Measurements from ENCODE around the gene NFIC. TPM values are rescaled to one million over a fixed set of nuclear protein-coding genes. Genes with fewer than 3 reads are reported as not detected.
"Not testable (repeated sequence)": the region's sequence is repeated elsewhere in the genome, so short reads cannot be mapped to it uniquely, and the experiment has no call there.

NFIC gene
- total and polyA plus RNA-seq, 2 donors from 2014 or later: 20.3 to 173 TPM

- peak in 1 of 5 donors; percentile 9 for DNase-seq
- no peak for FAIRE-seq
- no peaks in the 10 kb centered on the region for H3K27me3 ChIP-seq (ENCODE audit: control insufficient read depth, insufficient read depth, low read length)
- H3K9ac ChIP-seq (ENCODE audit: low read length in 3 of 3): no peak overlapping the region
- no peaks in the 10 kb centered on the region for H3K9me3 ChIP-seq (ENCODE audit: control insufficient read depth in 2 of 3, insufficient read depth in 1 of 3, low read length in 3 of 3)
- H3K27ac ChIP-seq (ENCODE audit: low read depth in 2 of 2, low read length in 2 of 2): no peak overlapping the region
- H3K4me1 ChIP-seq (ENCODE audit: control insufficient read depth in 2 of 3, insufficient read depth in 2 of 3, low read depth in 1 of 3, low read length in 3 of 3): peaks cover 0 to under 1% (median 0%) of the 10 kb centered on the region in 3 donors
- TF ChIP-seq CTCF (IDR thresholded peaks at IDR 0.05; ENCODE audit: borderline replicate concordance, extremely low read depth, insufficient read depth): no peak
- intact Hi-C loops (cut with DNase I): no loop called here
- no peak overlapping the region for H3K4me3 ChIP-seq (ENCODE audit: low read length in 3 of 3)
- no peaks in the 10 kb centered on the region for H3K36me3 ChIP-seq (ENCODE audit: control insufficient read depth in 2 of 3, insufficient read depth in 3 of 3, low read length in 3 of 3)
These were observed 36.3 kb upstream of the NFIC start for GRCh38 chr19:3330047-3330446.

GRCh38 chr19:3332232-3332631, 34.2 kb upstream of the NFIC start:
- H3K36me3 ChIP-seq (ENCODE audit: control insufficient read depth in 2 of 3, insufficient read depth in 3 of 3, low read length in 3 of 3); H3K27ac ChIP-seq (ENCODE audit: low read depth in 2 of 2, low read length in 2 of 2); H3K27me3 ChIP-seq (ENCODE audit: control insufficient read depth, insufficient read depth, low read length); DNase-seq; FAIRE-seq; H3K4me3 ChIP-seq (ENCODE audit: low read length in 3 of 3); H3K9ac ChIP-seq (ENCODE audit: low read length in 3 of 3); intact Hi-C loops (cut with DNase I); H3K9me3 ChIP-seq (ENCODE audit: control insufficient read depth in 2 of 3, insufficient read depth in 1 of 3, low read length in 3 of 3): not testable (repeated sequence)
- H3K4me1 ChIP-seq (ENCODE audit: control insufficient read depth in 2 of 3, insufficient read depth in 2 of 3, low read depth in 1 of 3, low read length in 3 of 3): peaks cover 0 to 19% (median 19%) of the 10 kb centered on the region in 3 donors

- Histone ChIP-seq H3K9ac (ENCODE audit: low read length in 3 of 3) (no peak overlapping the region), H3K4me3 (ENCODE audit: low read length in 3 of 3) (no peak overlapping the region), H3K4me1 (ENCODE audit: control insufficient read depth in 2 of 3, insufficient read depth in 2 of 3, low read depth in 1 of 3, low read length in 3 of 3) (peaks cover 0 to 23% (median 22%) of the 10 kb centered on the region in 3 donors), H3K36me3 (ENCODE audit: control insufficient read depth in 2 of 3, insufficient read depth in 3 of 3, low read length in 3 of 3) (no peaks in the 10 kb centered on the region), H3K9me3 (ENCODE audit: control insufficient read depth in 2 of 3, insufficient read depth in 1 of 3, low read length in 3 of 3) (no peaks in the 10 kb centered on the region), H3K27ac (ENCODE audit: low read depth in 2 of 2, low read length in 2 of 2) (no peak overlapping the region), H3K27me3 (ENCODE audit: control insufficient read depth, insufficient read depth, low read length) (no peaks in the 10 kb centered on the region)
- FAIRE-seq (no peak), DNase-seq (peak in 1 of 5 donors; percentile 2)
- TF ChIP-seq CTCF (IDR thresholded peaks at IDR 0.05; ENCODE audit: borderline replicate concordance, extremely low read depth, insufficient read depth): no peak
- intact Hi-C loops (cut with DNase I): no loop called here
These were observed 33.3 kb upstream of the NFIC start for GRCh38 chr19:3333020-3333583.

- no peak for TF ChIP-seq CTCF (IDR thresholded peaks at IDR 0.05; ENCODE audit: borderline replicate concordance, extremely low read depth, insufficient read depth)
- DNase-seq (no peak), FAIRE-seq (no peak)
- Histone ChIP-seq H3K4me1 (ENCODE audit: control insufficient read depth in 2 of 3, insufficient read depth in 2 of 3, low read depth in 1 of 3, low read length in 3 of 3) (peaks cover 0 to 26% (median 23%) of the 10 kb centered on the region in 3 donors), H3K4me3 (ENCODE audit: low read length in 3 of 3) (no peak overlapping the region), H3K9ac (ENCODE audit: low read length in 3 of 3) (no peak overlapping the region), H3K9me3 (ENCODE audit: control insufficient read depth in 2 of 3, insufficient read depth in 1 of 3, low read length in 3 of 3) (no peaks in the 10 kb centered on the region), H3K36me3 (ENCODE audit: control insufficient read depth in 2 of 3, insufficient read depth in 3 of 3, low read length in 3 of 3) (no peaks in the 10 kb centered on the region), H3K27me3 (ENCODE audit: control insufficient read depth, insufficient read depth, low read length) (no peaks in the 10 kb centered on the region), H3K27ac (ENCODE audit: low read depth in 2 of 2, low read length in 2 of 2) (no peak overlapping the region)
- intact Hi-C loops (cut with DNase I): no loop called here
These were observed 32.7 kb upstream of the NFIC start for GRCh38 chr19:3333662-3334061.

- H3K27me3 ChIP-seq (ENCODE audit: control insufficient read depth, insufficient read depth, low read length); H3K9me3 ChIP-seq (ENCODE audit: control insufficient read depth in 2 of 3, insufficient read depth in 1 of 3, low read length in 3 of 3); H3K4me3 ChIP-seq (ENCODE audit: low read length in 3 of 3); FAIRE-seq; H3K36me3 ChIP-seq (ENCODE audit: control insufficient read depth in 2 of 3, insufficient read depth in 3 of 3, low read length in 3 of 3); intact Hi-C loops (cut with DNase I): not testable (repeated sequence)
- peak overlapping the region in 1 of 3 donors; percentile 34 for H3K9ac ChIP-seq (ENCODE audit: low read length in 3 of 3)
- H3K4me1 ChIP-seq (ENCODE audit: control insufficient read depth in 2 of 3, insufficient read depth in 2 of 3, low read depth in 1 of 3, low read length in 3 of 3): peaks cover 0 to 29% (median 23%) of the 10 kb centered on the region in 3 donors
- DNase-seq: peak in 1 of 5 donors; percentile 9
- peak overlapping the region; percentile 94 to 96 for H3K27ac ChIP-seq (ENCODE audit: low read depth in 2 of 2, low read length in 2 of 2)
These were observed 31.5 kb upstream of the NFIC start for GRCh38 chr19:3334749-3335430.

Data from kidney (tissue), 14 donors.